NCI-H2196 treated with DMSO at 0.1 percent for 48 hours (cell line): ENCODE results near the gene CIBAR2.
"Not testable (repeated sequence)": the region's sequence is repeated elsewhere in the genome, so short reads cannot be mapped to it uniquely, and the experiment has no call there.

Experiments
- DNase-seq: peaks from one replicate; lab custom pipeline; 2025; ENCODE audit not compliant: unreplicated experiment; lab: John Stamatoyannopoulos, UW

The CIBAR2 gene

DNA sequence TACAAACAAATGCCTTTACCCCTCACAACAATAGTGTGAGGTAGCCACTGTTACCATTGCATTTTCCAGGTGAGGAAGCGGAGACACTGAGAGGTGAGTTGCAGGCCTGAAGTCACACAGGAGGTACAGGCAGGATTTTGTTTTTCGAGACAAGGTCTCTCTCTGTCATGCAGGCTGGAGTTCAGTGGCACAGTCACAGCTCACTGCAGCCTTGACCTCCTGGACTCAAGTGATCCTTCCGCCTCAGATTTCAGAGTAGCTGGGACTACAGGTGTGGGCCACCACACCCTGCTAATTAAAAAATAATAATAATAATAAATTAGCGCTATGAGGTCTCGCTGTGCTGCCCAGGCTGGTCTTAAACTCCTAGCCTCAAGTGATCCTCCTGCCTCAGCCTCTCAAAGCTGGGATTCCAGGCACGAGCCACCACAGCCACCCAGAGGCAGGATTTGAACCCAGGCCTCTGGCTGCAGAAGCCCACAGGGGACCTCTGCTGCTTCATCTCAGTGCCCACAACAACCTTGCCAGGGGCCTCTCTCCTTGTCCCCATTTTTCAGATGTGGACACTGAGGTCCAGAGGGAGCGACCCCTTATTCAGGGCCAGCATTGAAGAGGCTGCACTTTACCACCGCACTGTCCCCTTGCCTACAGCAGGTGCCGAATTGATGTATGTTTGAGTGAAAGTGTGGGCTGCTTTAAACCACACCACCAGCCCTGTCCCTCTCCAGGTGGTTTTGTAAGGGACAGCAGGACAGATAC, 16.0 kb upstream of the CIBAR2 start:
- DNase-seq = no peak

DNA sequence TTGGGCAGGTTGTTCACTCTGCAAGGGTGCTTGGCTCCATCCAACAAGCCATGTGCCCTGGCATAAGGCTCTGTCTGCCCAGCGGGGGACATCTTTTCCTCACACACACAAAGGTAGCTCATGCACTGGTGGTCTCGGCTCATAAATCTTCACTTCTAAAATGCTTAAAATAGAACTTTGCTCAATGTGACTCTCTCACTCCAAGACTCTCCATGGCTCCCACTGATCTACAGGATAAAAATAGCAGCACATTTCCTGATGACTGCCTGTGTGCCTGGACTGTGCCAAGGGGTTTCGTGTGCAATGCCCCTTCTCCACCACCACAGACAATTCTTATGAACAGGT, 15.1 kb upstream of the CIBAR2 start:
- DNase-seq = no peak

DNA sequence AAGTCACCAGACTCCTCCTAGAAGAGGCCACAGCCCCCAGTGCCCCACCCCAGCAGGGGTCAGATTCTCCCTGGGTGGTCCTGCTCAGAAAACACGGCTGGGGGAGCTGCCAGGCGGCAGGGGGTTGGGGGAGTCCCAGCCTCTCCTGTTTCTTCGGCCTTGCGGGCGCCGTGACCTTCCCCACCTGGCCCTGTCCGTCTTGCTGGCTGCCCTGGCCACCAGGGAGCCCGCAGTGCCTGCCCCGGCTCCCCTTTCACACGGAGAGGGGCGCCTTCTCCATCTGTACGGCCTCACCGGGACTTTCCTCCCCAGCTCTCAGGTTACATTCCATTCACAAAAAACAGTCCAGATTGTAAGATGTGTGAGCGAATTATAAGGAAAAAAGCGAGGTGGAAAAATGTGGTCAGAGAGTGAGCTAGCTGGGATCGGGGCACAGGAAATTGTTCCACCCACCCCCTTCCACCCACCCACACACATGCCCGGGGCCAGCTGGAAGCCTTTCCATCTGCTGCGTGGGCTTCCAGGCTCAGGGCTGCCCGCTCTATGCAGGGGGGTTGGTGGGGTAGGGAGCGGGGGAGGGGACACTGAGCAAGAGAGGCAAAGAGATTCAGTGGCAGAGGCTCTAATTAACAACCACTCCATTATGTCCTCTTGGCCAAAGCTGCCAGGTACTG, 14.6 kb upstream of the CIBAR2 start:
- DNase-seq = peak; percentile 17

DNA sequence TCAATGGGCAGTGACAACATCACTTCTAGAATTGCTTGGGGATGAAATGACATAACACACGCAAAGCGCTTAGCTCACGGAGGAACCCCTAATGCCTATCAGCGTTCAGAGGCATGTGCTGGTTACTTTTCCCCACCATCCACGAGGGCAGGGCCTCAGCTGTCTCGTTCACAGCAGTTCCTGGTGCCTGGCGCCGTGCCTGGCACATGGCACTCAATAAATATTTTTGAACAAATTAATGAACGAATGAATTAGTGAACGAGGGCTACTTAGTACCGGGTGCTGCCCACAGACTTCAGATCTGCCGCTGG, 14.1 kb upstream of the CIBAR2 start:
- no peak for DNase-seq

DNA sequence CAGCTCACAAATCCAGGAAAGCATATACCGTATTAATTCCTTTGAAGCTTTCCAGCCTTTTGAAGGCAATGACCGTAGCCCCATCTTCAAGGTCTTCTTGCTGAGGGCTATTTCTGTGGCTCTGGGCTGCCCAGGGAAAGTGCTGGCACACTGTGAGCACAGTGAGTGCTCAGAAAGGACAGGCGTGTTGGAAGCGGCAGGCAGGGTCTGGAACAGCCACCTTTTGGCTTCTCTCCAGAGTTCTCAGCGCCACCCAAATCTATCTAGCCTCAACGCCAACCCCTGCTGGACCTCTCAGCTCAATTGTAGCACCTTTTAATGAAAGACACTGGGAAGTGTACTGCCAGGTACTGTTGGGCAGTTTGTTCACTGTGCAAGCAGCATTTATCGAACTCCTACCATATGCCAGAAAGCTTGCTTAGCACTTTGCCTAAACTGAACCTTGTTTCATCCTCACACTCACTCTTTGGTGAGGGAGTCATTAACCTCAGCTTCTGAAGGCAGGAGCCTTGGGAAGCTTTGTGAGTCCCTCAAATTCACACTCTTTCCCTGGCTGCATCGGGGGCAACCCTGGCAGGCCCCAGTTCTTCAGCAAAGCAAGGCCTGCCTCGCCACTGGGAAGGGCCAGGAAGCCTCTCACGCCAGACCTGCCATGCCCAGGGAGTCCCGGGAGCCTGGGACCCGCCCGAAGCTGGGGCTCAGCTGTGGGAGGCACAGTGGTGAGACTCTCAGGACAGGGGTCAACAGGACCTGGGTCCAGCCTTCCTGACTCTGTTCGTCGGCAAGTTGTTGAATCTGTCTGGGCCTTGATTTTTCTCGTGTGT, 13.5 kb upstream of the CIBAR2 start:
- no peak for DNase-seq

DNA sequence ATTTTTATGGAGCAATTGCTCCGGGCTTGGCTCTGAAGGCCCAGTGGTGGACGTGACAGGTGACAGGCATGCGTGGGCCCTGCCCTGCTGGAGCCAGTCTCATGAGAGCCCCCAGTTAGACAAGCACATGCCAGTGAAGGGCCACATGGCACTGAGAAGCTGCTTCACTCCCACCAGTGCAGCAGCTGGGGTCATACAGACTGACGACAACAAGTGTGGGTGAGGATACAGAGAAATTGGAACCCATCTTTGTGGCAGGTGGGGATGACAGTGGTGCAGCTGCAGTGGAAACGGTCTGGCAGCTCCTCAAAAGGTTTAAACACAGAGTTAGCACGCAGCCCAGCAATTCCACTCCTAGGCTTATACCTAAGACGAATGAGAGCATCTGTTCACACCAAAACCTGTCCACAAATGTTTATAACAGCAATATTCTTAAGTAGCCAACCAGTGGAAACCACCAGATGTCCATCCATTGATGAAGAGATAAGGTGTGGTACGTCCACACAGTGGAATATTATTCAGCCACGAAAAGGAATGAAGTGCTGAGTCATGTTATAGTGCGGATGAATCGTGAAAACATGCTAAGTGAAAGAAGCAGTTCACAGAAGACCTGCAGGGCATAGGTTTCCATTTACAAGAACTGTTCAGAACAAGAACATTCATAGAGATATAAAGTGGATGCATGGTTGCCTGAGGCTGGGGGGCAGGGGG, 12.5 kb upstream of the CIBAR2 start:
- DNase-seq = no peak

DNA sequence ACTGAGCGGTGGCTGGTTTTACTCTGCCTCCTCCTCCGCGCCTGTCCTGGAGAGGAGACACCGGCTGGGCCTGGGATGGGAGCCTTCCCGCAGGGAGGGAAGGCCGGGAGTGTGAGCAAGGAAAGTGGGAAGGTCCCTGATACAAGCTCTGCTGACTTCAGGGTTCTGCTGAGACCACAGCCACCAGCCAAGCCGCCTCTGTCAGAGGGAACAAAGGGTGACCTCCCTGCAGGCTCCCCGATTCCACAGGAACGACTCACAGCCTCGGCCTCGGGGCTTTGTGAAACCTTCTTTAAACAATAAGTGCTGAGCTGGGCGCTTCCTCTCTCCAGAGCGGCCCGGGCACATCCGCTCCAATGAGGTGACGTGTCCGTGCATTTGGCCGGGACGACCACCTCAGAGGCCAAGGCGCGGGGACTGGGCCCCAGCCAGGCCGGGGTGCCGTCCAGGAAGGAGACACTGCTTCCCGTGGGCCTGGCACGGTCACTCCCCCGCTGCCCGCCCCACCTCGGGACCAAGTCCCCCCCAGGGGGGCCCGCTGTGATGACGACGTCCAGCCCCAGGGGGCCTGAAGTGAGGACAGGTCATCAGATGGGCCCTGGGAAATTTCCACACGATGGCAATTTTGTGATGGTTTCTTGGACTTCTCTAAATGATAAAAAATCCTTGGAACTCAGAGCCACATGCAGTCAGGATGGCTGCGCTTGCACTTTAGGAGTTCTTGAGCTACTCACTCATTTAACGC, 11.8 kb upstream of the CIBAR2 start:
- DNase-seq = no peak

DNA sequence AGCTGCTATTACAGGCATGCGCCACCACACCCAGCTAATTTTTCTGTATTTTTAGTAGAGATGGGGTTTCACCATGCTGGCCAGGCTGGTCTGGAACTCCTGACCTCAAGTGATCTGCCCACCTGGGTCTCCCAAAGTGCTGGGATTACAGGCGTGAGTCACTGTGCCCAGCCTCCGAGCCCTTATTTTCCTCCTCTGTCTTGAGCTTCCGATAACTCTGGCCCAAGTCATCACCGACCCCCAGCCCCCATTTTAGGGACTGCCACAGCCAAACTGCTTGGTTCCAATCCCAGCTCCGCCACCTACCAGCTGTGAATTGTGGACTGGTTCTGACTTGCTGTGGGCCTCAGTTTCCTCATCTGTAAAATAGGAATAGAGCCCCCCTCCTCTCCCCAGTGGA, 11.2 kb upstream of the CIBAR2 start:
- not testable (repeated sequence) for DNase-seq

DNA sequence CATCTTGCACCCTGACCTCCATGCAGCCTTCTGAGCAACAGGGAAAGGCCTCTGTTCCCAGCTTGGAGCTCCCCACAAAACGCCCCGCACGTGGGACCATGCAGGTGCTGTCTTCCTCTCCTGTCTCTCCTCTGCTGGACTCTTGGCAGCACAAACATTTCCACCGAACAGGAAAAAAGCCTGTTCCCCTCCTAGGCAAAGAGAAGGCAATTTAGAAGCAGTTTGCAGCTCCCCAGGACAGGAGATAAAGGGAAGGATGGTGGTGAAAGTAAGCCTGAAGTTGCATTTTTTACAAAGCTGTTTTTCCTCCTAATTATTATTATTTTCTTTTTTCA, 7.7 kb upstream of the CIBAR2 start:
- no peak for DNase-seq

DNA sequence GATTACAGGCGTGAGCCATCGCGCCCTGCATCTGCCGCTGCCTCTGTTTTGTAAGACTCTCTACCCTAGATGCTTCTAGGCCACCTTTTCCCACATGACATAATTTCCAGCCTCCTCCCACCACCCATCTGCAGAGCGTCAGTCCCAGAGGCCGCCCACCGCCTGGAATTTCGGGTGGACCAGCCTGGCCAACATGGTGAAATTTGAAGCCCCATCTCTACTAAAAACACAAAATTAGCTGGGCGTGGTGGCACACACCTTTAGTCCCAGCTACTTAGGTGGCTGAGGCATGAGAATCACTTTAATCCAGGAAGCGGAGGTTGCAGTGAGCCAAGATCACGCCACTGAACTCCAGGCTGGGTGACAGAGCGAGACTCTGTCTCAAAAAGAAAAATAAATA, 5.1 kb upstream of the CIBAR2 start:
- no peak for DNase-seq

DNA sequence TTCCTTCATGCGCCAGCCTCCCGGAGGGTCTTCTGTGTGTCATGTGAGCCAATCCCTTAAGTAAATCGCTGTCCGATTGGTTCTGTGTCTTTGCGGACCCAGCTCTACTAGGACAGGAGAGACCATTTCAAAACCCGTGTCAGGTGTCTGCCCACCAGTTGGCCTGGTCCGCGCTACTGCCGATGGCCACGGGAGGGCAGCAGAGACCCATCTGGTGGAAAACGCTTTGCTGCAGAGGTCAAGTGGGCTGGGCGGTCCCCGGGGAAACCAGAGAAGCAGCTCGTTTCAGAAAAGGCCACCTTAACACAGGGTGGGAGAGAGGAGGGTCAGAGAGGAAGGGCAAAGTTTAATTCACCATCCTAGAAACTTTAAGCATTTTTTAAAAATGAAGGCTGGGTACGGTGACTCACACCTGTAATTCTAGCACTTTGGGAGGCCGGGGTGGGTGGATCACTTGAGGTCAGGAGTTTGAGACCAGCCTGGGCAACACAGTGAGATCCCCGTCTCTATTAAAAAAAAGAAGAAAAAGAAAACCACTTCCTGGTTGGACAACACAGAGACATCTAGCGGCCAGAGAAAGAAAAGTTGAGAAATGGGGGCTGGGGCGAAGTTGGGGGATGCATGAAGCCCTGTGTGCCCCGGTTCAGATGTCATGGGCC, 2.8 kb upstream of the CIBAR2 start:
- DNase-seq = peak; percentile 40

DNA sequence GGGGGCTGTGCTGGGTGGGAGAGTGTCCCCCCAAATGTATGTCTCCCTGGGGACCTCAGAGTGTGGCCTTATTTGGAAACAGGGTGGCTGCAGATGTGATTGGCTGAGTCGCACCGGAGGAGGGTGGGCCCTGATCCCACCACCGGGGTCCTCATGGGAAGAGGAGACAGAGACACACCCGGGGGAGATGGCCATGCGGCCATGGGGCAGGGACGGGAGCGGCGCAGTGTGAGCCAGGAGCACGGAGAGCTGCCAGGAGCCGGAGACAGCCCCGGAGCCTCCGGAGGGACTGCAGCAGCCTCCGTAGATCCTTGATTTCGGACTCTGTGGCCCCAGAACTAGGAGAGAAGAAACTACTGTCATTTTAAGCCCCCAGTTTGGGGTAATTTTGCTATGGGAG, 1.6 kb upstream of the CIBAR2 start:
- DNase-seq = no peak

DNA sequence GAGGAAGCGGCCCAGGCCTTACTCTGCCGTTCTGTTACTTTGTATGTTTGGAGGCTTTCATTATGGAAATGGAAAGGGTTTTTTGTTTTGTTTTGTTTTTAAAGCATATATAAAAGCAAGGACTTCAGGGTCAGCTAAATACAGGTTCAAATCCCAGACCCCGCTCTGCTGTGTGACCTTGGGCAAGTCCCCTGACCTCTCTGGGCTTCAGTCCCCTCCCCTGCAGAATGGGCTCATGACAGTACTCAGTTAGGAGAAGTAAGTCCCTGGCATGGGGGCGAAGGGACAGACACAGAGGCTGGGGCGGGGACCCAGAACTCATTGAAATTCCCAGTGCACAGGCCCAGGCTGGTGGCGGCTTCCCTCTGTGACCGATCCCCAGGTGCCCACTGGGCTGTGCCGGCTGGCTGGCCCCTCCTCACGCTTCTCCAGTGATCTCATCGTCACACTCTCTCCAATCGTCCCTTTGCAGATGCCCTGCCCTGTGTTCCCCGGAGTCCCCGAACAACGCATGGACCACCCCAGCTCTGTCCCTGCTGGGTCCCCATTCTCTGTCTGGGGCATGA, 979 bp upstream of the CIBAR2 start:
- DNase-seq = no peak

DNA sequence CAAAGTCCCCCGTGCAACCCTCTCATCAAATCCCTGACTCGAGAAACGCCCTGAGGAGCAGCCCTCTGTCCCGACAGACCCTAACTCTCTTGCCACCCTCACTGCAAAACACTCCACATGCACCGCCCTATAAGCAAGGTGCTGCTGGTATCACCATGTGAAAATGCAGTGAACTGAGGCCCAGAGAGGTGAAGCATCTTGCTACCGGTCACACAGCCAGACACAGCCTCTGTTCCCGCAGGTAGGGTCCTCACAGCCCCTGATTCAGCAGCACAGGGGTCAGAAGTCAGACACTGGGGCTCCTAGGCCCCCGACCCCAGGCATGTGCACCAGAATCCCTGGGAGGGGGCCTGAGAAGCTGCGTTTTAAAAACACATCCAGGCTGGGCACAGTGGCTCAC, 1.1 kb downstream of the CIBAR2 start:
- DNase-seq = no peak

DNA sequence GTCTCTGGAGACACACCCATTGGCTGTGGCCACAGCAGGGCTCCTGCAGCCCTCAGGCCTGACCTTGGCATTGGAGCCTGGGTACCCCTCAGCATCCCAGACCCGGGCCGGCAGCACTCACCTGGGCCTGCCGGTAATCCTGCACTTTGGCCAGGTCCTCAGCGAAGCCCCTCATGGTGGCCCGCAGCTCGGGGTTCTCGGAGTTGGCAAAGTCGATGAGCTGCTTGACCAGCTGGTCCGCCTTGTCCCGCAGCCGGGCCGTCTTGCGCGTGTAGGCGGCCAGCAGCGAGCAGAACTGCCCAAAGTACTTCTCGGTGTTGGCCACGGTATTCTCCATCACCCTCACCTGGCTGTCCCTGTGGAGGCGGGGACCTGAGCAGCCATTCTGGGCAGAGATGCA, 2.2 kb downstream of the CIBAR2 start:
- no peak for DNase-seq

DNA sequence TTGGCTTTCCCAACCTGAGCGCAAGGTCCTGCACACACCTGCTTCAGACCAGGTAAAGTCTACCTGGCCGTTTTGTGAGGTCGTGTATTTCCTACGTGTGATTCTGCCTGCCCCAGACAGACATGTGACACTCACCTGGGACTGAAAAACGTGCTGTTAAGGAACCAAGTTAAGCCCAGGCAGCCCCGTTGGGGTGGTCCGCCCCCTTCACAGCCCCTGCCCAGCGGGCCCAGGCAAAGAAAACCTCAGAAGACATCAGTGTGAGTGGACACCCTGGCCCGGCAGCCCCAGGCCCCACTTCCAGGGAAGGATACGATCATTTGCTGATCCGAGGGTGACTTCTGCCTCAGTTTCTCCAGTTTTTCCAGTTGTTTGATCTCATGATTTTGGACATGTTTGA, 4.7 kb downstream of the CIBAR2 start:
- no peak for DNase-seq

DNA sequence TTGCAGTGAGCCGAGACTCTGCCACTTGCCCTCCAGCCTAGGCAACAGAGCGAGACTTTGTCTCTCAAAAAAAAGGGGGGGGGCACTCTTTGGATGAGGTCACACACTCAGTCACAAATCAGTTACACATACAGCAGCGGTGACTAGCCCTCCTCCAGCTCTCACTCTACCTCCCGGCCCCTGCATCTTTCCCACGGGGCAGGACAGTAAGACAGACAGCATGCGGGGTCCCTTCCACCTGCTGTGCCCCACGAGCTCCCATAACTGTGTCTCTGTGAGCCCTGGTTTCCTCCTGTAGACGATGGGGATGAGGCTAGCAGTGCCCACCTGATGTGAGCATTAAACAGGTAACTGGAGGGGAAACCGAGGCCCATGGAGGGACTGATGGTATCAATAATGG, 5.2 kb downstream of the CIBAR2 start:
- no peak for DNase-seq

DNA sequence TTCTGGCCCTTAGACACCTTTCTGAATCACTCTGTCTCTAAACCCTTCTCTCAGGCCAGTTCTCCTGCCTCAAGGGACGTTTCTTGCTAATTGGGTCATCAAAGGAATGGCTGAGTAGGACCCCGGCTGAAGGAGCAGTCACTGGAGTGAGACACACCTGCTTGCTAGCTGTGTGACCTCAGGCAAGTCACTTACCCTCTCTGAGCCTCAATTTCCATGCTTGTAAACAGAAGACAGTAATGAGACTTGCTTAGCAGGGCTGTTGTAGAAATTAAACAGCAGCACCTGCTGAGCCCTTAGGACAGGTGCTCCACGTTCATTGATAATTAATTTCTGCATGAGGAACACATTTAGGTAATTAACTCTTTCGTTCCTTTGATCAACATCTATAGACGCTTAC, 6.8 kb downstream of the CIBAR2 start:
- DNase-seq = no peak

DNA sequence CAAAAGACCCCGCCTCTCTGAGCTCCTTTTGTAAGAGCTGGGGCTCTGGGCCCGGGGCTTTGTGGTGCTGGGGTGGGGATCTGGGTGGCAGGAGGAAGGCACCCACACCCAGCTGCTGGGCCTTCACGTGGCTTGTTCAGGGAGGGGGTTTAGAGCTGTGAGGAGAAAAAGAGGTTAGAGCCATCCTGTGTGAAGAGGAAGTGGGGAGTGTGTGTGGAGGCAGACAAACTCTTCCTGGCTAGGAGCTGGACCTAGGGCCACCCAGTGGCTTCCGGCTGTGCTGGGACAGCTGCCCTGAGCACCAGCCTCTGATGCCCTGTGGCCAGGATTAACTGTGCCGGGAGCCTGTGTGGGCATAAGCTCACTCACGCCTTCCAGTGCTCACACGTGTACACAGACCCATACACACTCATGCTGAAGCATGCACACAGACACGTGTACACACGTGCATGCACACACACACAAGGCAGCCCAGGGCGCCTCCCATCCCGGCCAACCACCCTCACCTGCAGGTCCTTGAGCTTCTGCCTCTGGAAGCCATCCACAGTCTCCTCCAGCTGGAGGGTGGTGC, 7.4 kb downstream of the CIBAR2 start:
- DNase-seq = no peak

DNA sequence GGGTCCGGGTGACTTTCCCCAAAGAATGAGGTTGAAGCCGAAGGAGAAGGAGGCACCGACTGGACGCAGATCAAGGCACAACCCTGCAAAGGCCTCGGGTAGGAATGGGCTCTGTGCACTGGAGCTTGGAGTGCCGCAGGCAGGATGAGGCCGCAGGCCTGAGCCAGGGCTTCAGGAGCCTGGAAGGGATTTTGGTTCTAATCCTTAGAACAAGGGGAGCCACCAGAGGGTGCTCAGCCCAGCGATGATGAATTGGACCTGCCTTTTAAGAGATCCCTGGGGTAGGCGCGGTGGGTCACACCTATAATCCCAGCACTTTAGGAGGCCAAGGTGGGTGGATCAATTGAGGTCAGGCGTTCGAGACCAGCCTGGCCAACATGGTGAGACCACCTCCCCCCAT, 8.1 kb downstream of the CIBAR2 start:
- DNase-seq = no peak
